Spleen (tissue), 11 donors: Measurements from ENCODE around the gene MELTF. TPM values are rescaled to one million over a fixed set of nuclear protein-coding genes. Genes with fewer than 3 reads are reported as not detected.

ENCODE experiments used
- DNase-seq: peaks from one replicate; pipeline ENCODE4 v3.0.0-alpha.2; 2020
- H3K27ac ChIP-seq, 8 donors: fragments of 200-600 bp; sonication (generic) in 7 of 8; 1 replicate in 4 of 8; 2 replicates in 4 of 8; pipeline versions ENCODE4 v1.5.0 to v1.8.0; 2016 to 2021; ENCODE audit warnings: inconsistent platforms in 4 of 8, mild to moderate bottlenecking in 4 of 8, moderate library complexity in 1 of 8
- H3K27me3 ChIP-seq, 7 donors: fragments of 200-600 bp; sonication (generic) in 6 of 7; replicated peaks in 1 of 7; 1 replicate in 4 of 7; 2 replicates in 3 of 7; pipeline versions ENCODE4 v1.5.0 to v1.8.0; 2016 to 2021; ENCODE audit warnings: inconsistent platforms in 3 of 7, mild to moderate bottlenecking in 1 of 7
- H3K36me3 ChIP-seq, 6 donors: fragments of 200-600 bp; sonication (generic) in 5 of 6; 1 replicate in 4 of 6; 2 replicates in 2 of 6; pipeline versions ENCODE4 v1.5.0 to v1.8.0; 2016 to 2021; ENCODE audit warnings: inconsistent platforms in 2 of 6
- H3K4me1 ChIP-seq, 6 donors: fragments of 200-600 bp; sonication (generic) in 5 of 6; 1 replicate in 3 of 6; 2 replicates in 3 of 6; pipeline versions ENCODE4 v1.5.0 to v1.8.0; 2016 to 2021; ENCODE audit warnings: inconsistent platforms in 3 of 6
- H3K4me3 ChIP-seq, 8 donors: fragments of 200-600 bp; sonication (generic) in 7 of 8; 1 replicate in 4 of 8; 2 replicates in 4 of 8; pipeline versions ENCODE4 v1.5.0 to v1.8.0; 2016 to 2021; ENCODE audit warnings: inconsistent platforms in 4 of 8, mild to moderate bottlenecking in 4 of 8, moderate library complexity in 2 of 8
- H3K9me3 ChIP-seq, 8 donors: fragments of 200-600 bp; sonication (generic) in 7 of 8; 1 replicate in 4 of 8; 2 replicates in 4 of 8; pipeline versions ENCODE4 v1.5.0 to v1.8.0; 2016 to 2021; ENCODE audit warnings: inconsistent platforms in 4 of 8
- CTCF ChIP-seq, 11 experiments: fragments of 200-600 bp in 7 of 11; fragments of 450-650 bp in 4 of 11; sonication (generic) in 4 of 11; IDR thresholded peaks in 8 of 11; conservative IDR thresholded peaks in 3 of 11; 1 replicate in 7 of 11; 2 replicates in 4 of 11; pipeline versions ENCODE4 v1.4.0 to v1.8.0; 2016 to 2021; ENCODE audit warnings: antibody characterized with exemption in 11 of 11, inconsistent platforms in 4 of 11, mild to moderate bottlenecking in 1 of 11
- POLR2A ChIP-seq, 3 donors: fragments of 450-650 bp; IDR thresholded peaks; one replicate each; pipeline ENCODE4 v1.5.1; 2017; ENCODE audit warnings: antibody characterized with exemption in 3 of 3, mild to moderate bottlenecking in 1 of 3
- POLR2AphosphoS5 ChIP-seq, 3 donors: sonication (generic); formaldehyde crosslinking; IDR thresholded peaks; one replicate each; pipeline ENCODE4 v1.5.1; 2017; ENCODE audit warnings: antibody characterized with exemption in 3 of 3
- WGBS, 5 donors: extraction: QIAGEN DNeasy Blood & Tissue Kit in 3 of 5; methylation state at CpG; one replicate each; pipeline versions ENCODE4 v1.1.5 to v1.1.7; 2013 to 2018; 5-methylcytosine and 5-hydroxymethylcytosine counted together
- intact Hi-C: fragments of 100-400 bp; cut with DNase I; formaldehyde crosslinking; loops from one replicate; pipeline ENCODE4 v1.15.0; 2023; ENCODE audit warnings: low total_unique reads
- polyA plus RNA-seq, 3 donors: library from polyadenylated mRNA; stranded (reverse); fragments of 200-250 nt; gene quantifications; one replicate each; pipeline ENCODE4 v1.2.1, GENCODE V29; 2013
- total RNA-seq, 7 donors: library from RNA; depleted of rRNA in 3 of 7; stranded (reverse); fragments of >200 nt in 3 of 7; fragmentation: NEBNext Ultra II Directional in 4 of 7; extraction: Animal tissue kit (Norgen Biotek cat#: 25700) in 4 of 7; gene quantifications; one replicate each; pipeline versions ENCODE4 v1.1.0 to v1.2.1, GENCODE V29; 2016 to 2021
- donor health status: healthy with polysubstance abuse.
- donor health status: DM: no; HTN: no; CAD: no; lungs with moderate emphysema.
- donor health status: DM: no; HTN: no; CAD: no.
- donor health status: Bipolar disorder and iron deficiency.
- donor health status: healthy.
- donor health status: DM: no; HTN: no; CAD: no.
- donor health status: DM: yes; HTN: yes; CAD: no.

MELTF gene
- total and polyA plus RNA-seq, 10 donors = 0.41 to 3.9 (median 1.4) TPM

- Histone ChIP-seq H3K36me3 (no peaks in the 10 kb centered on the region), H3K9me3 (no peaks in the 10 kb centered on the region), H3K27me3 (peaks cover 0 to 7% (median 0%) of the 10 kb centered on the region in 7 donors), H3K4me3 (peak within 1 kb of the TSS; percentile 72 to 97 (median 86)), H3K27ac (peak within 1 kb of the TSS; percentile 14 to 85 (median 71)), H3K4me1 (peaks cover 0 to 26% (median 17%) of the 10 kb centered on the region in 6 donors)
- 1 to 4% (median 3%) methylated on average over 16 to 98 of the region's 98 CpGs for WGBS, 5 donors
- TF ChIP-seq POLR2A (IDR thresholded peaks at IDR 0.05) (no peak), POLR2AphosphoS5 (IDR thresholded peaks at IDR 0.05) (peak in 1 of 3 donors; percentile 13)
- DNase-seq = peak; percentile 86
- intact Hi-C loops = loop anchor here (10.0 kb wide), 1 partner anchor 124 kb away; no protein-coding TSS in a partner anchor
Observed at GRCh38 chr3:196968233-196969133, 61.1 kb downstream of the MELTF start, which contains the start of gene PIGZ. PIGZ (minus strand) TSS chr3:196968833; CDS start chr3:196952031, 16,802 bp downstream.

GRCh38 chr3:196967412-196968232 is 62.0 kb downstream of the MELTF start:
- Histone ChIP-seq H3K36me3 (no peaks in the 10 kb centered on the region), H3K4me3 (peak overlapping the region; percentile 65 to 97 (median 86)), H3K27me3 (peaks cover 0 to 7% (median 0%) of the 10 kb centered on the region in 7 donors), H3K27ac (no peak overlapping the region), H3K9me3 (no peaks in the 10 kb centered on the region), H3K4me1 (peaks cover 0 to 26% (median 17%) of the 10 kb centered on the region in 6 donors)
- DNase-seq = peak; percentile 71
- no peak for TF ChIP-seq POLR2AphosphoS5 (IDR thresholded peaks at IDR 0.05)
- TF ChIP-seq POLR2A (IDR thresholded peaks at IDR 0.05) = no peak
- TF ChIP-seq CTCF (IDR thresholded peaks at IDR 0.05 in 8 of 11, conservative IDR thresholded peaks at IDR 0.05 in 3 of 11) = no peak
- intact Hi-C loops = loop anchor here (10.0 kb wide), 1 partner anchor 123 kb away; no protein-coding TSS in a partner anchor
- 64 to 77% (median 71%) methylated on average over 31 to 35 of the region's 35 CpGs for WGBS, 5 donors

- 72 to 90% (median 84%) methylated on average over 28 to 47 of the region's 47 CpGs for WGBS, 5 donors
- no peak overlapping the region for H3K4me3 ChIP-seq
- TF ChIP-seq POLR2AphosphoS5 (IDR thresholded peaks at IDR 0.05) = no peak
- TF ChIP-seq POLR2A (IDR thresholded peaks at IDR 0.05) = no peak
- TF ChIP-seq CTCF (IDR thresholded peaks at IDR 0.05 in 8 of 11, conservative IDR thresholded peaks at IDR 0.05 in 3 of 11) = no peak
- no peaks in the 10 kb centered on the region for H3K9me3 ChIP-seq
- no peaks in the 10 kb centered on the region for H3K36me3 ChIP-seq
- H3K4me1 ChIP-seq = peaks cover 0 to 26% (median 17%) of the 10 kb centered on the region in 6 donors
- H3K27me3 ChIP-seq = peaks cover 0 to 7% (median 0%) of the 10 kb centered on the region in 7 donors
- intact Hi-C loops = loop anchor here (10.0 kb wide), 1 partner anchor 122 kb away; no protein-coding TSS in a partner anchor
- peak; percentile 66 for DNase-seq
- H3K27ac ChIP-seq = no peak overlapping the region
Observed at GRCh38 chr3:196966526-196967401, 62.9 kb downstream of the MELTF start.
